Neural cell (in vitro differentiated cells): ENCODE results near the gene SENP5.

Experiments used
- CTCF ChIP-seq: fragments of 450-650 bp; IDR thresholded peaks from 2 replicates; pipeline ENCODE4 v1.5.1; 2014; ENCODE audit warnings: antibody characterized with exemption, mild to moderate bottlenecking, moderate library complexity; ENCODE audit not compliant: poor library complexity, severe bottlenecking
- EP300 ChIP-seq: fragments of 450-650 bp; conservative IDR thresholded peaks from 2 replicates; pipeline ENCODE4 v1.6.1; 2014; ENCODE audit warnings: antibody characterized with exemption, mild to moderate bottlenecking, moderate library complexity; ENCODE audit not compliant: poor library complexity, severe bottlenecking
- EZH2 ChIP-seq: fragments of 200-600, 300-800 bp; shearing (Covaris generic), sonication (generic); IDR thresholded peaks from 2 replicates; pipeline ENCODE4 v1.6.1; 2014; ENCODE audit warnings: antibody characterized with exemption, low read length, borderline replicate concordance, mild to moderate bottlenecking; ENCODE audit not compliant: insufficient read depth, poor library complexity, severe bottlenecking
- POLR2AphosphoS5 ChIP-seq: IDR thresholded peaks from 2 replicates; pipeline ENCODE4 v1.6.1; 2012
- RAD21 ChIP-seq: fragments of 450-650 bp; conservative IDR thresholded peaks from 2 replicates; pipeline ENCODE4 v1.6.1; 2014; ENCODE audit warnings: antibody characterized with exemption, mild to moderate bottlenecking, moderate library complexity
- REST ChIP-seq: IDR thresholded peaks from 2 replicates; pipeline ENCODE4 v1.6.1; 2012; ENCODE audit warnings: borderline replicate concordance
- TAF1 ChIP-seq: IDR thresholded peaks from 2 replicates; pipeline ENCODE4 v1.6.1; 2012; ENCODE audit warnings: low read depth

GRCh38 chr3:196894557-196895295 lies 27.0 kb downstream of the SENP5 start:
- TF ChIP-seq EP300 (no peak), TAF1 (no peak), EZH2 (no peak), RAD21 (no peak), REST (no peak), CTCF (no peak), POLR2AphosphoS5 (no peak)
